K562 (cell line): Measurements from ENCODE around the gene CLIP1.

Source experiments
- CHCHD3 ChIP-seq: fragments of 250-450 bp; sonication (Bioruptor Pico); IDR thresholded peaks from 2 replicates; pipeline ENCODE4 v2.1.2; 2022; ENCODE audit warnings: mild to moderate bottlenecking
- CTCF ChIP-seq, 3 experiments: IDR thresholded peaks in 2 of 3; conservative IDR thresholded peaks in 1 of 3; 2 replicates each; pipeline ENCODE4 v1.5.1; 2011 to 2012; ENCODE audit warnings: low read length in 3 of 3, mild to moderate bottlenecking in 3 of 3, control low read depth in 2 of 3, improper control_type of control experiment in 1 of 3, inconsistent platforms in 1 of 3, low read depth in 1 of 3, mixed read lengths in 1 of 3, moderate library complexity in 1 of 3; ENCODE audit not compliant: insufficient read depth in 2 of 3
- E2F1 ChIP-seq: sonication (generic); formaldehyde crosslinking; IDR thresholded peaks from 2 replicates; pipeline ENCODE4 v1.8.1; 2023; ENCODE audit warnings: mild to moderate bottlenecking, missing genetic modification reagents, moderate library complexity
- ELF1 ChIP-seq: fragments of 200-800 bp; sonication (Bioruptor generic); IDR thresholded peaks from 2 replicates; pipeline ENCODE4 v1.6.1; 2016; ENCODE audit warnings: missing genetic modification characterization, missing compliant biosample characterization
- FOS ChIP-seq: IDR thresholded peaks from 3 replicates; pipeline ENCODE4 v1.6.1; 2011; ENCODE audit not compliant: insufficient read length; ENCODE audit errors: extremely low read depth
- FOXP4 ChIP-seq: sonication (generic); formaldehyde crosslinking; IDR thresholded peaks from 2 replicates; pipeline ENCODE4 v1.8.0; 2022; ENCODE audit warnings: mild to moderate bottlenecking, missing genetic modification reagents, borderline replicate concordance
- KLF1 ChIP-seq: fragments of 450-650 bp; IDR thresholded peaks from 2 replicates; pipeline ENCODE4 v1.6.1; 2016; ENCODE audit warnings: missing genetic modification characterization, missing compliant biosample characterization
- MAFF ChIP-seq: IDR thresholded peaks from 2 replicates; pipeline ENCODE4 v1.6.1; 2012; ENCODE audit warnings: low read length, improper control_type of control experiment
- POLR2A ChIP-seq: fragments of 450-650 bp; conservative IDR thresholded peaks from 2 replicates; pipeline ENCODE4 v1.6.1; 2016

GRCh38 chr12:122403115-122403770 is 19.2 kb downstream of the CLIP1 start:
- TF ChIP-seq MAFF: no peak
- TF ChIP-seq CTCF (IDR thresholded peaks at IDR 0.05 in 2 of 3, conservative IDR thresholded peaks at IDR 0.05 in 1 of 3; ENCODE audit: insufficient read depth in 2 of 3, low read depth in 1 of 3, low read length in 3 of 3): no peak
- TF ChIP-seq FOS: no peak
- TF ChIP-seq E2F1 (CRISPR knock-in tag): no peak
- TF ChIP-seq ELF1 (tag): no peak
- no peak for TF ChIP-seq CHCHD3 (CRISPR knock-in tag)
- TF ChIP-seq KLF1 (tag): no peak
- no peak for TF ChIP-seq POLR2A
- TF ChIP-seq FOXP4 (CRISPR knock-in tag): no peak
